Right ventricle myocardium superior (tissue), 1 donor: ENCODE measurements around the gene EXD3. TPM values are rescaled to one million over a fixed set of nuclear protein-coding genes. Genes with fewer than 3 reads are reported as not detected.
A peak's percentile ranks its signal among the peaks of the same experiment; 100 is the strongest.

Experiments
- ATAC-seq: fragments of 200-7000 bp; cut with Tn5 transposase; one replicate; pipeline ENCODE4 v1.9.1; 2020; ENCODE audit warnings: mild to moderate bottlenecking; ENCODE audit not compliant: poor library complexity
- DNase-seq: peaks from one replicate; pipeline ENCODE4 v3.0.0-alpha.2; 2020
- intact Hi-C: fragments of 100-400 bp; cut with DNase I; formaldehyde crosslinking; loops from one replicate; pipeline ENCODE4 v1.11.2; 2022
- total RNA-seq: library from RNA; stranded (reverse); fragmentation: NEBNext Ultra II Directional; extraction: Animal tissue kit (Norgen Biotek cat#: 25700); gene quantifications from one replicate; pipeline ENCODE4 v1.2.1, GENCODE V29; 2021
- donor health status: DM: no; HTN: yes; CAD: no; lungs with severe emphysema.

EXD3 gene
- total RNA-seq, 1 donor from 2014 or later, result 6.9 TPM

GRCh38 chr9:137375321-137376058 lies 47.5 kb downstream of the EXD3 start:
- ATAC-seq (no peak), DNase-seq (no peak)
- intact Hi-C loops, result no loop called here

GRCh38 chr9:137374131-137374845 lies 48.7 kb downstream of the EXD3 start:
- ATAC-seq (no peak), DNase-seq (peak; percentile 19)
- intact Hi-C loops, result no loop called here

GRCh38 chr9:137373611-137373980 lies 49.4 kb downstream of the EXD3 start:
- DNase-seq, result peak; percentile 33
- ATAC-seq, result no peak
- intact Hi-C loops, result no loop called here

- ATAC-seq, result no peak
- peak; percentile 37 for DNase-seq
- intact Hi-C loops, result no loop called here
Observed at GRCh38 chr9:137372693-137373610, 50.0 kb downstream of the EXD3 start.

GRCh38 chr9:137371946-137372651 lies 50.9 kb downstream of the EXD3 start:
- ATAC-seq, result no peak
- intact Hi-C loops, result no loop called here
- DNase-seq, result no peak

- no peak for ATAC-seq
- peak; percentile 41 for DNase-seq
- intact Hi-C loops, result no loop called here
Observed at GRCh38 chr9:137371521-137371941, 51.4 kb downstream of the EXD3 start.

GRCh38 chr9:137370865-137371520 lies 52.0 kb downstream of the EXD3 start:
- DNase-seq, result peak; percentile 37
- ATAC-seq, result no peak
- intact Hi-C loops, result no loop called here

GRCh38 chr9:137369911-137370764 lies 52.8 kb downstream of the EXD3 start:
- ATAC-seq, result no peak
- intact Hi-C loops, result no loop called here
- peak; percentile 35 for DNase-seq

GRCh38 chr9:137369061-137369787 lies 53.7 kb downstream of the EXD3 start:
- peak; percentile 29 for DNase-seq
- intact Hi-C loops, result no loop called here
- no peak for ATAC-seq

GRCh38 chr9:137368431-137369035 lies 54.4 kb downstream of the EXD3 start:
- peak; percentile 69 for DNase-seq
- ATAC-seq, result peak; percentile 69
- intact Hi-C loops, result no loop called here

GRCh38 chr9:137367506-137368430 lies 55.2 kb downstream of the EXD3 start:
- intact Hi-C loops, result no loop called here
- DNase-seq (peak; percentile 39), ATAC-seq (peak; percentile 11)

- ATAC-seq, result no peak
- no peak for DNase-seq
- intact Hi-C loops, result no loop called here
Observed at GRCh38 chr9:137366891-137367381, 56.0 kb downstream of the EXD3 start.

- no peak for DNase-seq
- intact Hi-C loops, result no loop called here
Observed at GRCh38 chr9:137366445-137366810, 56.5 kb downstream of the EXD3 start.

GRCh38 chr9:137365552-137366444 lies 57.2 kb downstream of the EXD3 start:
- no peak for DNase-seq
- intact Hi-C loops, result no loop called here
- no peak for ATAC-seq

More at GRCh38 chr9:137366445-137366810, 56.5 kb downstream of the EXD3 start:
- ATAC-seq, result no peak
